Measurements from ENCODE around the gene GLP2R.

GLP2R gene

DNA sequence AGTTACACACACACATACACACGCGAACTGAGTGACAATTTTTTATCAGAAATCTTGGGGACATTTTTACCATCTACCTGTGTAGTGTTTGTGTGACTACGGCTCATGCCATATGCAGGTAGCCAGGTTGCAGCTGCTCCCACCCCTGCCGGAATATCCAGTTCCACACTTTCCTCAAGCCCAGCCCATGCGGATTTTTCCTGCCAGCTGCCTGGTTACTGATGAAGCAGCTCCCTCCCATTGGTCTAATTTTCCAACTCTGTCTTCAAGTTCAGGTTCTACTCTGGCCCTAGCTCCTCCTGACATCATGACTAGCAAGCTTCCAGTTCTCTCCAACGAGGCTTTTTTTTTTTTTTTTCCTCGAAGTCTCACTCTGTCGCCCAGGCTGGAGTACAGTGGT lies 8.6 kb upstream of the GLP2R start:
- Histone ChIP-seq H3K9me3 (ENCODE audit: control insufficient read depth, low read length) (no peaks in the 10 kb centered on the region), H3K36me3 (ENCODE audit: control insufficient read depth, insufficient read depth, low read length) (no peaks in the 10 kb centered on the region)

DNA sequence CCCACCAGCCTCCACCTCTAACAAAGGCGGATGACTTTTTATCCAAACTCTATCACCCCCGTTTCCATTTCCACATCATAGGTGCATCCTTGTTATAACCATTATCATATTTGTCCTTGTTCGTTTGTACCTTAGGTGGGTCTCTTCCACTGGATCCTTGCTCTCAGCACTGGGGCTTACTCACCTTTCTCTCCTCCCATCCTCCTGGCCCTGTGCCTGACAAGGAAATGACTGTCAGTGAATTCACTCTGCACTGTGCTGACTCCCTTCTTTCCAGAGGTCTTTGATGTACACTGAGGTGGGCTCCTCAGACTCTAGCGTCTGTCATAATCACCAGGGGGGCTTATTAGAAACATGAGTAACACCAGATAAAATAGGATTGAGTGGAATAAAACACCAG lies 7.0 kb upstream of the GLP2R start:
- Histone ChIP-seq H3K4me1 (ENCODE audit: control insufficient read depth, insufficient read depth, low read length) (no peaks in the 10 kb centered on the region), H3K9me3 (ENCODE audit: control insufficient read depth, low read length) (no peaks in the 10 kb centered on the region), H3K9ac (ENCODE audit: low read length) (no peak overlapping the region), H3K4me3 (ENCODE audit: low read length) (no peak overlapping the region), H3K27me3 (ENCODE audit: control insufficient read depth, insufficient read depth, low read length) (no peaks in the 10 kb centered on the region), H3K36me3 (ENCODE audit: control insufficient read depth, insufficient read depth, low read length) (no peaks in the 10 kb centered on the region)

More for the DNA sequence above, 8.6 kb upstream of the GLP2R start:
- H3K27me3 ChIP-seq (ENCODE audit: control insufficient read depth, insufficient read depth, low read length) = no peaks in the 10 kb centered on the region
- no peak overlapping the region for H3K4me3 ChIP-seq (ENCODE audit: low read length)
- H3K9ac ChIP-seq (ENCODE audit: low read length) = no peak overlapping the region
- H3K4me1 ChIP-seq (ENCODE audit: control insufficient read depth, insufficient read depth, low read length) = no peaks in the 10 kb centered on the region

DNA sequence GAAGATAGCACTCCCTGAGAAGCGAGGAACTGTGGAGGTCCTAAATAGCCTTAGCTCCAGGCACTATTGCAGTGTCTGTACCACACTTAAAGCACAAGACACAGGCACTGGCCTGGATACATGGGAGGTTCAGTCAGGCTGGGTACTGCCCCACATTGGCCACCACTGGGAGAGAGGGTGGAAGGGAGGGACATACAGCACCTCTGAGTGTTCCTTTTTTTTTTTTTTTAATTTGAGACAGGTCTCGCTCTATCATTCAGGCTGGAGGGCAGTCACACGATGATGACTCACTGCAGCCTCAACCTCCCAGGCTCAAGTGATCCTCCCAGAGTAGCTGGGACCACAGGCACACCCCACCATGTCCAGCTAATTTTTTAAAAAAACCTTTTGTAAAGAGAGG lies 5.3 kb upstream of the GLP2R start:
- Histone ChIP-seq H3K4me3 (ENCODE audit: low read length) (no peak overlapping the region), H3K9ac (ENCODE audit: low read length) (no peak overlapping the region), H3K9me3 (ENCODE audit: control insufficient read depth, low read length) (no peaks in the 10 kb centered on the region), H3K27me3 (ENCODE audit: control insufficient read depth, insufficient read depth, low read length) (no peaks in the 10 kb centered on the region), H3K36me3 (ENCODE audit: control insufficient read depth, insufficient read depth, low read length) (no peaks in the 10 kb centered on the region), H3K4me1 (ENCODE audit: control insufficient read depth, insufficient read depth, low read length) (no peaks in the 10 kb centered on the region)

DNA sequence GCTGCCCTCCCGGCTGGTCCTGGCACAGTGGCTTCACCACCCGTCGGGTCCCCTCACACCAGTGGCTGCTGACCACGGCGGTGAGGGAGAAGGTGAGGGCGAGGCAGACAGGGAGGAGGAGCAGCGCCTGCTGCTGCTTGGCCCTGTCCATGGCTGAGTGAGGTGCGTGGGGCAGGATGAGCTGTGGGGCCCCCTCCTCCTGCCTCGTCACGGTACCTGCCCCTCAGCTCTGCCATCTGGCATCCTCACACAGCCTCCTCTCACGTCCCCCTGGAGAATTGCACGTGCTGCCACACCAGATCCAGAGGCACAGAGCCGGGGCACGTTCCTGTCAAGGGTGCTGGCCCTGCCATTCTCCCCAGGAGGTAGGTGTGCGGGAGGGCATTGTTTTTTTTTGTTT lies 3.8 kb upstream of the GLP2R start, which contains the start of gene GSG1L2:
Gene GSG1L2, minus strand, starts transcription at position 159 of the 400 bp plus-strand sequence. Its CDS starts 8 bp downstream, at position 151.
- H3K4me1 ChIP-seq (ENCODE audit: control insufficient read depth, insufficient read depth, low read length) = no peaks in the 10 kb centered on the region
- no peak within 1 kb of the TSS for H3K9ac ChIP-seq (ENCODE audit: low read length)
- H3K27me3 ChIP-seq (ENCODE audit: control insufficient read depth, insufficient read depth, low read length) = no peaks in the 10 kb centered on the region
- H3K36me3 ChIP-seq (ENCODE audit: control insufficient read depth, insufficient read depth, low read length) = no peaks in the 10 kb centered on the region
- no peak within 1 kb of the TSS for H3K4me3 ChIP-seq (ENCODE audit: low read length)
- no peaks in the 10 kb centered on the region for H3K9me3 ChIP-seq (ENCODE audit: control insufficient read depth, low read length)

DNA sequence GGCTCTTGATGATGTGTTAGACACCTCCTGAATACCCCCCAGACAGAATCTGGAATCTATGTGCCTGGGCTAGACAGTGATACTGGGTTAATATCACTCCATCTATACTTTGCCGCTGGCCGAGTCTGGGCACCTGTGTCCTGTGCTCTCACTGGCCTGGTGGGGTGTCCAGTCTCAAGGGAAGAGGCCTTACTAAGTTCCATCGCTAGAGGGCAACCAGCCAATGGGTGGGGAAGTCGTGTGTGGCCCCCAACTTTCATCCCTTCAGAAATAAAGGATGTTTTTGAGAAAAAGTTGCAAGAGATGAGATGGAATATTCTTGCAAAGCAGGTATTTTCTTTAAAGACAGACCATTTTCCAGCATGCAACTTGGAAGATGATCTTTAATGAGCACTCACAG lies 1.6 kb upstream of the GLP2R start:
- H3K4me3 ChIP-seq (ENCODE audit: low read length) = no peak overlapping the region
- H3K36me3 ChIP-seq (ENCODE audit: control insufficient read depth, insufficient read depth, low read length) = no peaks in the 10 kb centered on the region
- H3K27me3 ChIP-seq (ENCODE audit: control insufficient read depth, insufficient read depth, low read length) = no peaks in the 10 kb centered on the region
- no peak overlapping the region for H3K9ac ChIP-seq (ENCODE audit: low read length)
- no peaks in the 10 kb centered on the region for H3K9me3 ChIP-seq (ENCODE audit: control insufficient read depth, low read length)
- H3K4me1 ChIP-seq (ENCODE audit: control insufficient read depth, insufficient read depth, low read length) = no peaks in the 10 kb centered on the region

- Histone ChIP-seq H3K4me1 (ENCODE audit: control insufficient read depth, insufficient read depth, low read length) (no peaks in the 10 kb centered on the region), H3K4me3 (ENCODE audit: low read length) (no peak overlapping the region), H3K9ac (ENCODE audit: low read length) (no peak overlapping the region), H3K27me3 (ENCODE audit: control insufficient read depth, insufficient read depth, low read length) (no peaks in the 10 kb centered on the region), H3K36me3 (ENCODE audit: control insufficient read depth, insufficient read depth, low read length) (no peaks in the 10 kb centered on the region), H3K9me3 (ENCODE audit: control insufficient read depth, low read length) (no peaks in the 10 kb centered on the region)
Measured at GRCh38 chr17:9824797-9825338, 856 bp upstream of the GLP2R start.

GRCh38 chr17:9828296-9829295 lies 2.9 kb downstream of the GLP2R start:
- no peak overlapping the region for H3K4me3 ChIP-seq (ENCODE audit: low read length)
- H3K9me3 ChIP-seq (ENCODE audit: control insufficient read depth, low read length) = no peaks in the 10 kb centered on the region
- no peaks in the 10 kb centered on the region for H3K36me3 ChIP-seq (ENCODE audit: control insufficient read depth, insufficient read depth, low read length)
- no peak overlapping the region for H3K9ac ChIP-seq (ENCODE audit: low read length)
- no peaks in the 10 kb centered on the region for H3K4me1 ChIP-seq (ENCODE audit: control insufficient read depth, insufficient read depth, low read length)
- no peaks in the 10 kb centered on the region for H3K27me3 ChIP-seq (ENCODE audit: control insufficient read depth, insufficient read depth, low read length)

DNA sequence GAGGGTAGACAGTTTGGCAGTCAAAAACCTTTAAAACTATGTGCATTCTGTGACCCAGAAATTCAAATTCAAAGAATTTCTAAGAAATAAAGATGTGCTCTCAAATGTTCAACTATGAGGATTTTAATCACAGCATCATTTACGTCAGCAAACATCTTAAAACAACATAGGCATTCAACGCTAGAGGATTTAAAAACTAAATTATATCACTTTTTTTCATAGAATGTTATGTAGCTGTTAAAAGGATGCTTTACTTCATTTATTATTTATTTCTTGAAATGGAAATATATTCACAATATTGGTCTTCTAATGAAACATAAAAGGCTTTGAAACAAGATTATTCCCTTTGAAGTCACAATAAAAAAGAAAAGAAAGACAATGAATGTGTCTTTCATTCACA lies 3.6 kb downstream of the GLP2R start:
- H3K4me3 ChIP-seq (ENCODE audit: low read length) = no peak overlapping the region
- H3K36me3 ChIP-seq (ENCODE audit: control insufficient read depth, insufficient read depth, low read length) = no peaks in the 10 kb centered on the region
- no peaks in the 10 kb centered on the region for H3K4me1 ChIP-seq (ENCODE audit: control insufficient read depth, insufficient read depth, low read length)
- no peak overlapping the region for H3K9ac ChIP-seq (ENCODE audit: low read length)
- H3K27me3 ChIP-seq (ENCODE audit: control insufficient read depth, insufficient read depth, low read length) = no peaks in the 10 kb centered on the region
- H3K9me3 ChIP-seq (ENCODE audit: control insufficient read depth, low read length) = no peaks in the 10 kb centered on the region

GRCh38 chr17:9830711-9831110 lies 5.0 kb downstream of the GLP2R start:
- Histone ChIP-seq H3K9me3 (ENCODE audit: control insufficient read depth, low read length) (no peaks in the 10 kb centered on the region), H3K27me3 (ENCODE audit: control insufficient read depth, insufficient read depth, low read length) (no peaks in the 10 kb centered on the region), H3K9ac (ENCODE audit: low read length) (no peak overlapping the region), H3K36me3 (ENCODE audit: control insufficient read depth, insufficient read depth, low read length) (no peaks in the 10 kb centered on the region), H3K4me3 (ENCODE audit: low read length) (no peak overlapping the region), H3K4me1 (ENCODE audit: control insufficient read depth, insufficient read depth, low read length) (no peaks in the 10 kb centered on the region)

GRCh38 chr17:9833922-9834321 lies 8.2 kb downstream of the GLP2R start:
- Histone ChIP-seq H3K9me3 (ENCODE audit: control insufficient read depth, low read length) (no peaks in the 10 kb centered on the region), H3K27me3 (ENCODE audit: control insufficient read depth, insufficient read depth, low read length) (no peaks in the 10 kb centered on the region), H3K9ac (ENCODE audit: low read length) (no peak overlapping the region), H3K36me3 (ENCODE audit: control insufficient read depth, insufficient read depth, low read length) (no peaks in the 10 kb centered on the region), H3K4me3 (ENCODE audit: low read length) (no peak overlapping the region), H3K4me1 (ENCODE audit: control insufficient read depth, insufficient read depth, low read length) (peaks cover 5% of the 10 kb centered on the region)

- Histone ChIP-seq H3K4me3 (ENCODE audit: low read length) (no peak overlapping the region), H3K27me3 (ENCODE audit: control insufficient read depth, insufficient read depth, low read length) (no peaks in the 10 kb centered on the region), H3K36me3 (ENCODE audit: control insufficient read depth, insufficient read depth, low read length) (no peaks in the 10 kb centered on the region), H3K9ac (ENCODE audit: low read length) (no peak overlapping the region), H3K9me3 (ENCODE audit: control insufficient read depth, low read length) (no peaks in the 10 kb centered on the region), H3K4me1 (ENCODE audit: control insufficient read depth, insufficient read depth, low read length) (peaks cover 8% of the 10 kb centered on the region)
Measured at GRCh38 chr17:9837551-9838471, 12.1 kb downstream of the GLP2R start.
